Thyroid gland (tissue), 4 donors: ENCODE measurements around the gene RGP1. TPM values are rescaled to one million over a fixed set of nuclear protein-coding genes. Genes with fewer than 3 reads are reported as not detected.

Experiments used
- DNase-seq, 2 donors: peaks; one replicate each; pipeline ENCODE4 v3.0.0-alpha.2; 2019
- H3K27ac ChIP-seq, 3 donors: fragments of 200-600 bp; sonication (generic); 1 replicate in 2 of 3; 2 replicates in 1 of 3; pipeline ENCODE4 v1.5.1; 2016 to 2019; ENCODE audit warnings: mild to moderate bottlenecking in 1 of 3, moderate library complexity in 1 of 3
- H3K27me3 ChIP-seq: fragments of 200-600 bp; sonication (generic); one replicate; pipeline ENCODE4 v1.5.1; 2019
- H3K36me3 ChIP-seq, 2 donors: fragments of 200-600 bp; sonication (generic); one replicate each; pipeline ENCODE4 v1.5.1; 2016 to 2019
- H3K4me1 ChIP-seq, 2 donors: fragments of 200-600 bp; sonication (generic); one replicate each; pipeline ENCODE4 v1.5.1; 2017 to 2019
- H3K4me3 ChIP-seq, 3 donors: fragments of 200-600 bp; sonication (generic); replicated peaks in 1 of 3; 1 replicate in 2 of 3; 2 replicates in 1 of 3; pipeline ENCODE4 v1.5.1; 2016; ENCODE audit warnings: mild to moderate bottlenecking in 1 of 3
- H3K9me3 ChIP-seq: fragments of 200-600 bp; sonication (generic); one replicate; pipeline ENCODE4 v1.5.1; 2017
- POLR2A ChIP-seq, 2 donors: fragments of 450-650 bp; IDR thresholded peaks; one replicate each; pipeline ENCODE4 v1.6.1; 2017; ENCODE audit warnings: antibody characterized with exemption in 2 of 2, mild to moderate bottlenecking in 2 of 2, moderate library complexity in 1 of 2
- WGBS, 2 donors: methylation state at CpG; one replicate each; pipeline ENCODE4 v1.1.5; 2017; 5-methylcytosine and 5-hydroxymethylcytosine counted together
- intact Hi-C: fragments of 100-400 bp; cut with DNase I; formaldehyde crosslinking; loops from one replicate; pipeline ENCODE4 v1.15.1; 2023
- total RNA-seq, 4 donors: library from RNA; depleted of rRNA; stranded (reverse); fragments of >200 nt; gene quantifications; one replicate each; pipeline ENCODE4 v1.2.3, GENCODE V29; 2016
- TF ChIP-seq, protein P1 (sequence below), 6 experiments: fragments of 200-600 bp in 3 of 6; fragments of 450-650 bp in 3 of 6; sonication (generic) in 3 of 6; IDR thresholded peaks; one replicate each; pipeline ENCODE4 v1.5.1; 2016 to 2019; ENCODE audit warnings: antibody characterized with exemption in 6 of 6, mild to moderate bottlenecking in 2 of 6, inconsistent platforms in 1 of 6, moderate library complexity in 1 of 6

Gene RGP1
- total RNA-seq, 4 donors from 2014 or later = 25.4 to 34.0 (median 30.2) TPM

DNA sequence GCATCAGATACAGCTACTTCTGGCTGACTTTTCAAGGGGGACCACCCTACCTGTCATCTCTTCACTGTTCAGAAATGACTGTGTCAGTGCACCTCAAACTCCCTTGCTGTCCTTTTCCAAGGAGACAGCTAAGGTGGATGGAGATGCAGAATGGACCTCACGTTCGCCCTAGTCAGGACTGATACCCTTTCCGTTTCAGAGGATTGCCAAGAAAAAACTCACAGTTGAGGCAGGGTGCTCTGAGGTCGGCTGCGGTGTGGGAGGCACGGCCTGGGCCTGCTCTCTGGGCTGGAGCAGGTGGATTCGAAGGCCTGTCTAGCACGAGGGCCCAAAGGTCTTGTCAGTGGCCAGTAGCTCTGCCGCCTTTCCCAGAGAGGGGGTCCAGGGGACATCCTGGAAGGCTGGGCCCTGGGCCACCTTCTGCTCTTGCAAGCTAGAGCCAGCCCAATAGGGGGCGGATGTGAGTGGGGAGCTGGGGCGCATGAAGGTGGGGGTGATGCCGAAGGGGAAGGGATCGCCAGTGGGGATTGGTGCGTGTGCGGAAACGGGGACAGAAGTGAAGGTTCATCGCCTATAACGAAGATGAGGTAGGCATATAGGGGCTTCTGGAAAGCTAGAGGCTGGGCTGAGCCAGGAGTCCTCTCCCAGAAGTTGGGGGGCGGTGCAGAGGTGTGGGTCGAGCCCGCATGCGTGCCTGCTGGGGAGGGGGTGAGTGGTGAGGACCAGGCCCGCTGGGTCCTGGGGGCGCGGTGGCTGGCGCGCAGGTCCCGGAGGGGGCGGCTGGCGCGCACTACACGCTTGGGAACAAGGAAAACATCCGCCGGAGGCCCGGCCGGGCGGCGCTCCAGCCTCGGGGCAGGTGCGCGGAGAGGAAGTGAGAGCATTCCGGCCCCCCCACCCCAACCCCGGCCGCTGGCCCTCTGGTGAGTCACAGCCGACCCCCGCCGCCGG is 7.5 kb downstream of the RGP1 start:
- H3K4me3 ChIP-seq = peak overlapping the region in 2 of 3 donors; percentile 47 to 73
- no peaks in the 10 kb centered on the region for H3K9me3 ChIP-seq
- peaks cover 20 to 28% of the 10 kb centered on the region in 2 donors for H3K36me3 ChIP-seq
- TF ChIP-seq, protein P1, sequence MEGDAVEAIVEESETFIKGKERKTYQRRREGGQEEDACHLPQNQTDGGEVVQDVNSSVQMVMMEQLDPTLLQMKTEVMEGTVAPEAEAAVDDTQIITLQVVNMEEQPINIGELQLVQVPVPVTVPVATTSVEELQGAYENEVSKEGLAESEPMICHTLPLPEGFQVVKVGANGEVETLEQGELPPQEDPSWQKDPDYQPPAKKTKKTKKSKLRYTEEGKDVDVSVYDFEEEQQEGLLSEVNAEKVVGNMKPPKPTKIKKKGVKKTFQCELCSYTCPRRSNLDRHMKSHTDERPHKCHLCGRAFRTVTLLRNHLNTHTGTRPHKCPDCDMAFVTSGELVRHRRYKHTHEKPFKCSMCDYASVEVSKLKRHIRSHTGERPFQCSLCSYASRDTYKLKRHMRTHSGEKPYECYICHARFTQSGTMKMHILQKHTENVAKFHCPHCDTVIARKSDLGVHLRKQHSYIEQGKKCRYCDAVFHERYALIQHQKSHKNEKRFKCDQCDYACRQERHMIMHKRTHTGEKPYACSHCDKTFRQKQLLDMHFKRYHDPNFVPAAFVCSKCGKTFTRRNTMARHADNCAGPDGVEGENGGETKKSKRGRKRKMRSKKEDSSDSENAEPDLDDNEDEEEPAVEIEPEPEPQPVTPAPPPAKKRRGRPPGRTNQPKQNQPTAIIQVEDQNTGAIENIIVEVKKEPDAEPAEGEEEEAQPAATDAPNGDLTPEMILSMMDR (IDR thresholded peaks at IDR 0.05) = peak in 5 of 6 experiments; percentile 16 to 78 (median 60)
- TF ChIP-seq POLR2A (IDR thresholded peaks at IDR 0.05) = peak in 1 of 2 donors; percentile 50
- H3K4me1 ChIP-seq = peaks cover 29 to 43% of the 10 kb centered on the region in 2 donors
- peak overlapping the region; percentile 81 to 93 (median 88) for H3K27ac ChIP-seq
- 14 to 25% methylated on average over 21 to 29 of the region's 48 CpGs for WGBS, 2 donors
- H3K27me3 ChIP-seq = no peaks in the 10 kb centered on the region
- DNase-seq = peak; percentile 81
- intact Hi-C loops = no loop called here

DNA sequence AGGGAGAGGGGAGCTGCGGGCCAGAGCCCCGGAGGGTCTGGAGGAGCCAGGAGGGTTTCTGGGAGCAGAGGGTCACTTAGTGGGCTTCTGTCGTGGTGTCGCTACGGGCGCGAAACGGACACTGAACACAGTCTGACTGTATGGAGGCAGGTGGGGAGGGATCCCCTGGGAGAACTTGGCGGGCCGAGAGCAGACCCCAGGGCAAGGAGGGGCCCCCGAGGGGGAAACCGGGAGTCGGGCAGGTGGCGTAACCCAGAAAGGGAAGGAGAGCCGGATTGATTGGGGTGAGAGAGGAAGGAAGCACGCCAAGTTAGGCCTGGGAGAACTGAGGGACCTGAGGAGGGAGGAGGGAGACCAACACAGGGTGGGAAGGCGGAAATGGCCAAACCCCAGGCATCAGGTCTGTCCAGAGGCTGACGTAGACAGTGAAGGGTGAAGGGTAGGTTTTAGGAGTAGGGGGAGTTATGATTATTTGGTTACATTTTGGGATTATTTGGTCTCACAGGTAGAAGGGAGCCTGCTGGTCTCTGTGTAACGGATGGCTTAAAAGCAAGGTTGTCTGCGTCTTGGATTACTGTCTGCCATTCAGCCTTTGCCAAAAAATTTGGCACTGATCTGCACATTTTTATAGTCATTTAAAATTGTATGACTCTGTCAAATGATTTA is 8.3 kb downstream of the RGP1 start:
- Histone ChIP-seq H3K27ac (peak overlapping the region; percentile 81 to 93 (median 88)), H3K4me3 (peak overlapping the region in 2 of 3 donors; percentile 47 to 73), H3K4me1 (peaks cover 31 to 43% of the 10 kb centered on the region in 2 donors), H3K27me3 (no peaks in the 10 kb centered on the region), H3K9me3 (no peaks in the 10 kb centered on the region), H3K36me3 (peaks cover 13 to 20% of the 10 kb centered on the region in 2 donors)
- TF ChIP-seq POLR2A (IDR thresholded peaks at IDR 0.05) = no peak
- TF ChIP-seq, protein P1 (IDR thresholded peaks at IDR 0.05) = no peak
- peak; percentile 47 to 50 for DNase-seq
- WGBS, 2 donors = 2 to 3% methylated on average over 18 of the region's 20 CpGs
- intact Hi-C loops = no loop called here

DNA sequence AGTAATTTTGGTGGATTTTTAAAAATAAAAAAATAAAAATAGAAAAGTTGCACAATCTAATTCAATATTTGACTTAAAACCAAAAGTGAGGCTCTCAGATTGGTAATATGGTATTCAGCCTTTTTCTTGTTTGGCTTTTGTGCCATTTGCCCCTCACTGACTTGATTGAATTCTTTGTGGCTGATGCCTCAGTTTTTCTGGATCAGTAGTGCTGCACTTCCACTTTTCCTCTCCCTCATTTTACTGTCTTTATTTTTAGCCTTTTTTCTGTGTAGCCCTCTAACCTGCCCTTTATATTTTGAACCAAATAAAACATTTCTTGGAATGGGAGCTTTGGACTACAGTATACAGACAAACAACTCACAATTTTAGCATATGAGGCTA is 8.8 kb downstream of the RGP1 start:
- H3K27ac ChIP-seq = peak overlapping the region; percentile 81 to 93 (median 88)
- H3K36me3 ChIP-seq = peaks cover 8 to 14% of the 10 kb centered on the region in 2 donors
- H3K4me1 ChIP-seq = peaks cover 36 to 49% of the 10 kb centered on the region in 2 donors
- intact Hi-C loops = no loop called here
- TF ChIP-seq, protein P1 (IDR thresholded peaks at IDR 0.05) = no peak
- TF ChIP-seq POLR2A (IDR thresholded peaks at IDR 0.05) = no peak
- DNase-seq = no peak
- H3K27me3 ChIP-seq = no peaks in the 10 kb centered on the region
- H3K9me3 ChIP-seq = no peaks in the 10 kb centered on the region
- no peak overlapping the region for H3K4me3 ChIP-seq

GRCh38 chr9:35758475-35759050 is 9.5 kb downstream of the RGP1 start:
- peak in 1 of 2 donors; percentile 22 for TF ChIP-seq POLR2A (IDR thresholded peaks at IDR 0.05)
- TF ChIP-seq, protein P1 (IDR thresholded peaks at IDR 0.05) = no peak
- H3K4me1 ChIP-seq = peaks cover 42 to 54% of the 10 kb centered on the region in 2 donors
- no peaks in the 10 kb centered on the region for H3K27me3 ChIP-seq
- H3K27ac ChIP-seq = peak overlapping the region; percentile 81 to 93 (median 88)
- WGBS, 2 donors = 10% methylated on average over 3 of the region's 3 CpGs
- peaks cover 1 to 8% of the 10 kb centered on the region in 2 donors for H3K36me3 ChIP-seq
- intact Hi-C loops = no loop called here
- no peaks in the 10 kb centered on the region for H3K9me3 ChIP-seq
- H3K4me3 ChIP-seq = no peak overlapping the region
- DNase-seq = peak; percentile 49 to 50
